ENCODE data around the gene ACOXL.

ACOXL gene

DNA sequence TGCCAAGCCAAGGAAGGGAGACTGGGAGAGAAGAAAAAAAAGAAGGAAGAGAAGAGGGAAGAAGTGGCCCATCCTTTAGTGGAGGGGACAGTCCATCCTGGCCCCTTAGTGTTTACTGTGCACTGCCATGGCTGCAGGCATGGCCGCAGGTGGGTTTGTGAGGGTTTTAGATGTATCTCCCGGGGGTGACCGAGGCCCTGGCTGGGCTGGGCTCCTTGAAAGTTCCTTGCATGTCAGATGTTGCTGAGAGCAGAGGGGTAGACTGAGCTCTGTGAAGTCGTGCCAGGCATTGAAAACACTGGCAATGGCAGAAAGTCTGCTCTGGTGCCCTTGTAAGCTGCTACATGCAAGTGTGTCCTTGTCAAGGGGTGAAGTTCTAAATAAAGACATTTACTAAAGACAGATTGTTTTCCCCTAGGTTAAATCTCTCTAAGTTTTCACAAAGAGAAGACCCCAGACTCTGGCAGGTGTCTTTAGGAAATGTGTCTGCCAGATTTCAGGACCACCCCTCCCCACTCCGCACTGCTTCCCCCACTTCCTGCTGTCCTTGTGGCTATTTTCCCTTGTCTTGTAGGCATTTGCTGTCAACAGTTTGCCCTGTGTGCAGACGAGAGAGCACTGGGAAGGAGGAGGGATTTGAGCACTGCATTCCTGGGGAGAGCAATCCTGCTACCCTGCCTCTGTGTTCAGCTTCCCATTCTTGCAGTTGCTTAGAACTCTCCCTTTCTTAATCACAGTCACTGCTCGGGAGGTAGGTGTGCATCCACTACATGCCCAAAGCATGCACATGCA lies 68.4 kb downstream of the ACOXL start:
- DNase-seq = no peak

- DNase-seq = no peak
Observed at GRCh38 chr2:110802208-110802932, 70.0 kb downstream of the ACOXL start.

DNA sequence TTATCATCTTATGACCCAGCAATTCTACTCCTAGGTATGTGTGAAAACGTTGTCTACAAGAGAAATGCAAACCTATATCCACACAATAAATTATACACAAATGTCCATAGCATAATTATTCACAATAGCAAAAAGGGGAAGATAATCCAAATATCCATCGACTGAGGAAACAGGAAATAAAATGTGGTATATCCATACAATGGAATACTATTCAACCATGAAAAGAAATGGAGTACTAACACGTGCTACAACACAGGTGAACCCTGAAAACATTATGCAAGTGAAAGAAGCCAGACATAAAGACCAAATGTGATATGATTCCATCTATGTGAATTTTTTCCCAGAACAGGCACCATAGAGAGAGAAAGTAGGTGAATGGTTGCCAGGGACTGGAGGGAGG lies 72.1 kb downstream of the ACOXL start:
- no peak for DNase-seq

GRCh38 chr2:110804915-110805314 lies 72.5 kb downstream of the ACOXL start:
- no peak for DNase-seq

DNA sequence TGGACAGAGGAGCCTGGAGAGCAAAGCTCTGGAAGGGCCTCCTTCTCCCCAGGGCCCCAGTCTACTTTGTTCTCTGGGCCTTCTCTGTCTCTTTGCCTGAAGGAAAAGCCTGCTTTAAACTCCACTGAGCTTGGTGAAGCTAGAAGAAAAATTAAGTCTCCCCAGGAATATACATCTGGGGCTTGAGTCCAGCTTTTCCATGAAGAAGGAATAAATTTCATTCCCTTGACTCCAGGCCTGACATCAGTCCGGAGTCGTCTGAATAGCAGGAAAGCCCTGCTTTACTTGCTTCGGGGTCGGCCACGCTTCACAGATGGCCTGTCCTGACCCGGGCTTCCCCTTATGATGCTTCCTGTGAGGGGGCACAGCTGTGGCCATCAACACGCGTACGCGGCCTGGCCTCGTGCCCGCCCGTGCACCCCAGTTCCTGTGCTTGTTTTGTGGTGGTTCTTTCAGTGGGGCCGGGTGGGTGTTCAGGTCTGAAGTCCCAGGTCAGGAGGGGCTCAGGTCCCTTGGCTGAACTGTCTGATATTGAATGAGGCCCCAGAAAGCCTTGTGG lies 73.6 kb downstream of the ACOXL start:
- no peak for DNase-seq

DNA sequence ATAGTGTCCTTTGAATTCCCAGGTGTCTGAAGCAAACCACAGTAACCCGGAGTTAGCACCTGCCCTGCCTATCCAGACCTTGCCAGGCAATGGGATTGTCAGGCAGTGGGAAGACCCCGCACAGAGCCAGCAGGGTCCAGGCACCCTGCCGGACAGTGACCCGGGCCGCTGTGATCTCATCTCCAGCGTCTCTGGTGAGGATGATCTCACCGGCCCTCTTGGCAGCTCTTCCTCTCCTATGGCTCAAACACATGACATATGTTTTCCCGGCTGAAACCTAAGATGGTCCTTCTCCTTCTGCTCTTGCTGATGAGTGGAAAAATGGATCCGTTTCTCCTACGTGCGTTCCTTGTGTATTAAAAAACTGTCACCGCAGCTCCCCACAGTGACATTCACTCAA lies 75.1 kb downstream of the ACOXL start:
- no peak for DNase-seq

- no peak for DNase-seq
Observed at GRCh38 chr2:110810404-110810803, 78.0 kb downstream of the ACOXL start.

DNA sequence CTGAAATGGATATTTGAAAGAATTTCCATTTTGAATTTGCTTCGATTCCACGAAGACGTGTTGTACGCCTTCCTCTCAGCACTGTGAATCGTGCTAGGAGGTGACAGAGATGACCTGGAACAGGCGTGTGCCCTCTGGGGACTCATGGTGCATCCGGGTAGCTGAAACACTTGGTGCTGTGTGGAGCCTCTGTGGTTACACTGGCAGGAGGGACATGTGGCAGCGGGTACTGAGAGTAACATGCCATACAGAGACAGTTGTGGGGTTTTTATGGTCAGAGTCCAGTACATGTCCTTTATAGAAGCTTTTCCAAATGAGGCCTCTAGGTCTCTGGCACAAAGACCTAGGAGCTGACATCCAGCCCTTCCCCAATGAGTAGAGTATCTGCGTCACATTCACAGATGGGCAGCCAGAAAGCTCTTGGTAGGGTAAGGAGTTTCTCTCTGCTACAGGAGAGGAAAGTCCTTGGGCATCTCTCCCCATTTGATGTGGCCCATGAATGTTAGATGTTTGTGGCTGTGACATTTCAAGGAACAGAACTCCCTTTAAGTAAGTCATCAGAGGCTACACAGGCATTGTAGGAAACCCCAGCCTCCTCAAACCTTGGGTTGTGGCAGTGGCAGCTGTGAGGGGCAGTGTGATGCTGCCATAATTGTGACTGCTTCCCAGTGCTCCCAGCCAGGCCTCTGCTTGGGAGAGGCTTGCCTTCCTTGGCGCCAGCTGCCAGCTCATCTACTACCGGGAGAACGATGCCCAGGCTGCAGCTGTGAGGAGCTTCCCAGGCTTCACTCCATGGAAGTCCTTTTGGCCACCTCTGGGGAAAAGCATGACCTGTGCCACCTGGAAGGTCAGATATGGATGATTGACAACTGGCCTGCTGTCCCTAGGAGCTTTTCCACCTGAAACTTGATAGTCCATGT lies 80.6 kb downstream of the ACOXL start:
- DNase-seq = no peak

GRCh38 chr2:110813896-110814295 lies 81.5 kb downstream of the ACOXL start:
- no peak for DNase-seq

DNA sequence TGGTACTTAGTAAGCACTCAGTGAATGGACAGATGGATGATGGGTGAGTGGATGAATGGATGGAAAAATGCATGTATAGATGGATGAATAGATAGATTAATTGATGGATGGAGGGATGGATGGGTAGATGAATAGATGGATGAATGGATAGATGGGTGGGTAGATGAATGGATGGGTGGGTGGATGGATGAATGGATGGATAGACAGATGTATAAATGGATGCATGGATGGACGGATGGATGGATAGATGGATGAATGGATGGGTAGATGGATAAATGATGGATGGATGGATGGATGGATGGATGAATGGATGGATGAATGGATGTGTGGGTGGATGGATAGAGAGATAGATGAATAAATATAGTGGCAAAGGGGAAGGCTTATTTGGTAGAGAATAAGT lies 83.6 kb downstream of the ACOXL start:
- no peak for DNase-seq

DNA sequence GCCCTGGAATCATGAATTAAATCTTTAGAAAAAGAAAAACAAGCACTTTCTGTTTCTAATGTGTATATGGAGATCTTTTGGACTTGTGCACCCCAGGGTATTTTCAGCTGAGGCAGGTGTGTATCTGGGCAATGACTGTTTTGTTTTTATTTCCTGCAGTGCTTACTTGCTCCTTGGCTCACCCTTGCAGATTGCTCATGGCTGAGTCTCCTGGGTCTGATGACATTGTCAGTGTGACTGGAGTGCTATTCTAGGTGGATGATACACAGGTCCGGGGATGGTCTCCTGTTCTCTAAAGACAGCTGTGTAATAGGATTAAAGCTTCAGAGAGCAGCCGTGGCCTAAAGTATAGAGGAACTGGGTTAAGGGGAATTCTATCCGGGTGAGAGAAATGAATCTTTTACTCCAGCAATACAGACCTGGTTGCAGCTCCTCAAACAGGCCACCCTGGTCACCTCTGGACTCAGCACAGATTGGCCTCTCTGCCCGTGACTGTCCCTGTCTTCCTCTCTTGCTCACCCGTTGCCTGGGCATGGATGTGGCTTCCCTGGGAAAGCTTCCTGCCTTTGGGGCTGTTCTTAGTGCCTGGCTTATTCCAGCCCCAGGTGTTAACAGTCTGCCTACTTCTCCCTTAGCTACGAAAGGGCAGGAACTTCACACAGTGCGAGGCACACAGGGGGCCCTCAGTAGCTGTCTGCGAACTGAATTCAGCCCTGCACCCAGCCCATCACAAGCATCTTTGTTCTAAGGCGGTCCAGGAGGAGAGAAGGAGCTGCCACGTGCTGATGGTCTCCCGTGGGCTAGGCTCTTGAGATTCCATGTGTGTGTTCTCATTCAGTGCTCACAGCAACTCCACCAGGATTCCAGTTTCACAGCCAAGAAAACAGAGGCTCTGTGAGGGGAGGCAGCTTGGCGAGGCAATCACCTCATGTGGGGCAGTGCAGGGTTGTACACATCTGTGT lies 84.3 kb downstream of the ACOXL start:
- DNase-seq = no peak

- no peak for DNase-seq
Observed at GRCh38 chr2:110818767-110819481, 86.6 kb downstream of the ACOXL start.

DNA sequence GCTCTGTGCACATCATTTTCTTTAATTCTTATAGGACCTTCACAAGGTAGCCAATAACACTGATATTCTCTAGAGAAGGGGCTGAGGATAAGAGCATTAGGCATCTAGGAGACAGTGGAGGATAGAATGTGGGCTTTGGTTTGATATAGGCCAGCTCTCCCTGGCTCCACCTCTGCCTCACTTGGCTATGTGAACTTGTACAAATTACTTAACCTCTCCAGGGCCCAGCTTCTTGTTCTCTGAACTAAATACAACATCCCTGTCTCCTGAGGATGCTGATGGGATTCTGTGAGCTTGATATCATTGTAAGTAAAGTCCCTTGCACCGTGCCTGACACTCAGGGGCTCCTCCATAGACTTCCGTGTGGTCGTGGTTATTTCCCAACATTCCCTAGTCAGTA lies 87.3 kb downstream of the ACOXL start:
- no peak for DNase-seq

DNA sequence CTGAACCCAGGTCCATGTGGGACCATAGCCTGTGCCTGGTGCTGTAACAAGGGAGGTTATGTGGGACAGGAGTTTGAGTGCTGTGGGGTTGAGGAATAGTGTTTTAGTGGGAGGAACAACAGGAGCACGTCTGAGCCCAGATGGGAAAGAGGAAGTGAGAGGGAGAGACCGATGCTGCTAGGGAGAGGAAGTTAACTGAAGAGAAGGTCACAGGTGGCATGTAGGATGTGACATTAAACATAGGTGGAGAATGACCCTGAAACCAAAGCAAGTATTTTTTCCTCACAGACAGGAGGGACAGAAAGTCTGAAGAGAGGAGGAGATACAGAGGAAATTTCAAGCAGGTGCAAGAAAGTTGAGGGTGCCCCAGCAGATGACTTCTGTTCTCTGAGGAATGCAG lies 87.8 kb downstream of the ACOXL start:
- DNase-seq = no peak

DNA sequence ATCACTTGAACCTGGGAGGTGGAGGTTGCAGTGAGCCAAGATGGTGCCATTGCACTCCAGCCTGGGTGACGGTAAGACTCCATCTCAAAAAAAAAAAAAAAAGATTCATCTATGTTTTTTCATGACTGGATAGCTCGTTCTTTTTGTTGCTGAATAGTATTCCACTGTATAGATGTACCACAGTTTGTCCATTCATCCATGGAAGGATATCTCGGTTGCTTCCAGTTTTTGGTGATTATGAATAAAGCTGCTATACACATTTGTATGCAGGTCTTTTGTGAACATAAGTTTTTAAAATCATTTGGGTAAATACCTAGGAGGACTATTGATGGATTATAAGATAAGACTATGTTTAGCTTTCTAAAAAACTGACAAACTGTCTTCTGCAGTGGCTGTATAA lies 90.8 kb downstream of the ACOXL start:
- no peak for DNase-seq

- no peak for DNase-seq
Observed at GRCh38 chr2:110827511-110827910, 95.1 kb downstream of the ACOXL start.

DNA sequence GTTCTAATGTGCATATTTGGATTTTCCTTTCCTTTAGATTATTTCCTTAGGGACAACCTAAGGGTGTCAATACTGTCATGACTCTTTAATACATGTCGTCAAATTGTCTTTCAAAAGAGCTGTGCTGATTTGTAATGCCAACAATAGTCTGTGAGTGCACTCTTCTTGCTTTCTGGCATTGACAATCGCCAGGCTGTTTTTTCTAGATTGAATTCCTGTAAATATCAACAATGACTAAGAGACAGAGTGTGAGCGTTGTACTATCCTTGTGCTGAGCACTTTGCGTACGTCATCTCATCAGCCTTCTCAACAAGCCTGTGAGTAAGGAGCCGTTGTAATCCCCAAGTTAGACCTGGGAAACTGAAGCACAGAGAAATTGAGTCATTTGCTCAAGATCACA lies 96.0 kb downstream of the ACOXL start:
- no peak for DNase-seq

- no peak for DNase-seq
Observed at GRCh38 chr2:110829413-110830146, 97.2 kb downstream of the ACOXL start.

- DNase-seq = no peak
Observed at GRCh38 chr2:110832740-110833139, 100.4 kb downstream of the ACOXL start.

DNA sequence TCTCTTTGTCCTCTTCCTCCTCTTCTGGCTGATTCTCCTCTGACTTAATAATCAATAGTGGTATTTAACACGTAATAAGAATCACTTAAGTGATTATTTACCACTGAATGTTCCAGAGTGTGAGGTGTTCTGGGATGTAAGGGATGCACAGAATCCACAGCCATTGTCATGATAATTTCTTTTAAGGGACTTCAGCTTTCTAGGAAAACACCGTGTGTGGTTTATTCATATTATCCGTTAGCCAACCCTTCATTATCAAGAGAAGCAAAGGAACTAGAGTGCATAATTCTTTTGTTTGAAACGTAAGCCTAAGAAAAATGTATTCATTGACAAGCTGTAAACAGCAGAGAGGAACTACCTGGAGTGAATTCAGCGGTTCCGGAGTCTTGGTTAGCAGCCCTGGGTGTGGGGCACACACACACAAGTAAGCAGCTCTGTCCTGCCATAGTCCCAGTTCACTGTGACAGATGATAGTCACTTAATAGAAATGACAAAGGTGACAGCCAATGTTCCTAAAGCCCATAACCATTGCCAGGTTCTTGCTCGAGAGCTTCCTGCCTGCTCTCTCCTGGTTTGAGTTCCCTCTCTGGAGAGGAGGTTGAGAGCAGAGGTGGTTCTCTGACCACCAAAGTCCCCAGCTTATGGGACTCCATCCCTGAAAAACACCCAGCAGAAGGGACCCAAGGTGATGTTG lies 101.9 kb downstream of the ACOXL start:
- no peak for DNase-seq

All from NCI-H187 treated with DMSO at 0.1 percent for 48 hours (cell line).